Neuronal stem cell (in vitro differentiated cells): ENCODE results near the gene ADAM12.

Experiments
- DNase-seq: peaks from one replicate; pipeline ENCODE4 v3.0.0-alpha.2; 2013; ENCODE audit warnings: low spot score
- H2AFZ ChIP-seq: one replicate; pipeline ENCODE4 v1.6.1; 2013; ENCODE audit warnings: mild to moderate bottlenecking, low read length, inconsistent platforms
- H2AK5ac ChIP-seq: 2 replicates; pipeline ENCODE4 v1.6.1; 2013; ENCODE audit warnings: low read depth, mild to moderate bottlenecking, inconsistent platforms, low read length, moderate library complexity, mixed read lengths
- H2BK120ac ChIP-seq: 2 replicates; pipeline ENCODE4 v1.6.1; 2013; ENCODE audit warnings: low read depth, mild to moderate bottlenecking, inconsistent platforms, low read length, moderate library complexity, mixed read lengths
- H2BK12ac ChIP-seq: one replicate; pipeline ENCODE4 v1.6.1; 2013; ENCODE audit warnings: low read length, inconsistent platforms
- H2BK15ac ChIP-seq: 2 replicates; pipeline ENCODE4 v1.6.1; 2013; ENCODE audit warnings: mild to moderate bottlenecking, low read length, inconsistent platforms, mixed read lengths
- H2BK5ac ChIP-seq: one replicate; pipeline ENCODE4 v1.6.1; 2013; ENCODE audit warnings: inconsistent platforms, mild to moderate bottlenecking, low read length, moderate library complexity
- H3K14ac ChIP-seq: one replicate; pipeline ENCODE4 v1.6.1; 2013; ENCODE audit warnings: low read length, inconsistent platforms
- H3K18ac ChIP-seq: 2 replicates; pipeline ENCODE4 v1.6.1; 2013; ENCODE audit warnings: low read length, inconsistent platforms
- H3K23ac ChIP-seq: 2 replicates; pipeline ENCODE4 v1.6.1; 2013; ENCODE audit warnings: low read depth, mild to moderate bottlenecking, mixed read lengths, low read length, inconsistent platforms; ENCODE audit not compliant: poor library complexity
- H3K27ac ChIP-seq: replicated peaks from 3 replicates; pipeline ENCODE4 v1.5.1; 2013; ENCODE audit warnings: low read length, inconsistent platforms
- H3K27me3 ChIP-seq, 3 experiments: 2 replicates each; pipeline ENCODE4 v1.6.1; 2013; ENCODE audit warnings: low read length in 3 of 3, mild to moderate bottlenecking in 2 of 3, inconsistent platforms in 1 of 3, low read depth in 1 of 3, mixed read lengths in 1 of 3, moderate library complexity in 1 of 3; ENCODE audit not compliant: control insufficient read depth in 3 of 3, insufficient read depth in 3 of 3
- H3K36me3 ChIP-seq, 2 donors: replicated peaks in 1 of 2; 2 replicates each; pipeline ENCODE4 v1.6.1; 2013; ENCODE audit warnings: low read length in 2 of 2; ENCODE audit not compliant: control insufficient read depth in 2 of 2, insufficient read depth in 2 of 2
- H3K4ac ChIP-seq: 2 replicates; pipeline ENCODE4 v1.6.1; 2013; ENCODE audit warnings: inconsistent platforms, mild to moderate bottlenecking, low read length, moderate library complexity
- H3K4me1 ChIP-seq, 2 donors: 1 replicate in 1 of 2; 2 replicates in 1 of 2; pipeline ENCODE4 v1.6.1; 2013; ENCODE audit warnings: low read length in 2 of 2, low read depth in 1 of 2; ENCODE audit not compliant: control insufficient read depth in 2 of 2, insufficient read depth in 1 of 2
- H3K4me2 ChIP-seq: one replicate; pipeline ENCODE4 v1.6.1; 2013; ENCODE audit warnings: mild to moderate bottlenecking, low read length, inconsistent platforms; ENCODE audit not compliant: insufficient read depth, poor library complexity, severe bottlenecking
- H3K4me3 ChIP-seq, 2 donors: 2 replicates each; pipeline ENCODE4 v1.5.1; 2013; ENCODE audit warnings: low read length in 2 of 2, mild to moderate bottlenecking in 2 of 2, inconsistent platforms in 1 of 2, moderate library complexity in 1 of 2
- H3K79me1 ChIP-seq: one replicate; pipeline ENCODE4 v1.6.1; 2013; ENCODE audit warnings: low read depth, mild to moderate bottlenecking, inconsistent platforms, low read length, moderate library complexity
- H3K9ac ChIP-seq: one replicate; pipeline ENCODE4 v1.6.1; 2013; ENCODE audit warnings: mild to moderate bottlenecking, low read depth, low read length, inconsistent platforms; ENCODE audit not compliant: poor library complexity
- H3K9me3 ChIP-seq, 2 donors: replicated peaks in 1 of 2; 2 replicates each; pipeline versions ENCODE3 to v1.6.1; 2013; ENCODE audit warnings: low read length in 2 of 2, mild to moderate bottlenecking in 2 of 2, inconsistent platforms in 1 of 2, low read depth in 1 of 2, mixed read lengths in 1 of 2, moderate library complexity in 1 of 2; ENCODE audit not compliant: control insufficient read depth in 2 of 2, insufficient read depth in 1 of 2
- H4K8ac ChIP-seq: one replicate; pipeline ENCODE4 v1.6.1; 2013; ENCODE audit warnings: low read depth, mild to moderate bottlenecking, inconsistent platforms, low read length, moderate library complexity
- H4K91ac ChIP-seq: one replicate; pipeline ENCODE4 v1.6.1; 2013; ENCODE audit warnings: low read length, low read depth, mild to moderate bottlenecking, inconsistent platforms; ENCODE audit not compliant: poor library complexity
- WGBS, 2 donors: extraction: QIAGEN DNeasy Blood & Tissue Kit; methylation state at CpG; one replicate each; pipeline ENCODE4 v1.1.7; 2013; ENCODE audit warnings: missing lambda C conversion rate in 2 of 2, mixed read lengths in 1 of 2; ENCODE audit not compliant: insufficient read length in 2 of 2, insufficient replicate concordance in 1 of 2; ENCODE audit errors: extremely low coverage in 2 of 2; 5-methylcytosine and 5-hydroxymethylcytosine counted together

Gene ADAM12

DNA sequence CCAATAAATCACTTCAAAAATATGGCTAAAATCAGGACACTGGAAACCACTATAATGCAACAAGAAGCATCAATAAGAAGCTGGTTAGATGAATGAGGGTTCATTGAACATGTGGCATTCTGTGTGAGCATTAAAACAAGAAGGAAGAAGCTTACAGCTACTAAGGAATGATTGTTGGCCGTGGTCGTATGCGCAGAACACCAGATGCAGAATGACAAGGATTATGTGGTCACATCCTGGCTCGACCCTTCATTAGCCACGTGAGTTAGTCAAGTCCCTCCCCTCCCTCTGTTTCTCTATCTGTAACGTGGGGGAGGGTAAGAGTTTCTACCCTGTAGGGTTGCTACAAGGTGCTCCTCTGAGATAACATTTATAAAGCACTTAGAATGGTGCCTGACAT is 174.3 kb downstream of the ADAM12 start:
- no peak overlapping the region for H3K4ac ChIP-seq
- H3K27ac ChIP-seq = no peak overlapping the region
- no peak overlapping the region for H2BK5ac ChIP-seq
- no peak overlapping the region for H4K91ac ChIP-seq
- H3K27me3 ChIP-seq = no peaks in the 10 kb centered on the region
- H3K4me3 ChIP-seq = no peak overlapping the region
- no peak for DNase-seq
- no peak overlapping the region for H3K9ac ChIP-seq
- H3K9me3 ChIP-seq = no peaks in the 10 kb centered on the region
- peaks cover 7 to 15% of the 10 kb centered on the region in 2 donors for H3K4me1 ChIP-seq
- WGBS, 2 donors = no CpG with 5 or more reads among the region's 6 CpGs
- no peak overlapping the region for H4K8ac ChIP-seq
- no peak overlapping the region for H2AK5ac ChIP-seq
- H3K18ac ChIP-seq = no peak overlapping the region
- no peak overlapping the region for H3K14ac ChIP-seq
- no peak overlapping the region for H2BK15ac ChIP-seq
- H3K36me3 ChIP-seq = no peaks in the 10 kb centered on the region
- H2AFZ ChIP-seq = no peak overlapping the region
- no peak overlapping the region for H2BK120ac ChIP-seq
- no peak overlapping the region for H3K4me2 ChIP-seq
- H2BK12ac ChIP-seq = no peak overlapping the region
- H3K23ac ChIP-seq = no peak overlapping the region
- no peaks in the 10 kb centered on the region for H3K79me1 ChIP-seq

DNA sequence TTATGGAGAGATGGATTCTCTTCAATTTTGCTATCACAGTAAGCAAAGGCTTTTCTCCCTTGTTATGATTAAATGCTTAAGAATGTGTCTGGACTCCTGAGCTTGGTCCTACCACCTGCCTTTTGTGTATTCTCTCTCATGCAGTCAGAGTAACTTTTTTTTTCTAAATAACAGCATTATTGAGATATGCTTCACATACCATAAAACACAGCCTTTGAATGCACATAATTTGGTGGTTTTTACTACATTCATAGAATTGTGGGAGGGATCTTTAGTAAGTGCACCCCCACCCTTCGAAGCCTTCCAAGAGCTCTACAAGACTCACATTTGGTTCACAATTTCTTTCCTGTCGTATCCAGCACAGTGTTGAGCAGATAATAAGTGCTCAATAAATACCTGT is 175.5 kb downstream of the ADAM12 start:
- H3K4me2 ChIP-seq = no peak overlapping the region
- no peak overlapping the region for H4K91ac ChIP-seq
- H4K8ac ChIP-seq = no peak overlapping the region
- no peak overlapping the region for H2BK5ac ChIP-seq
- no peak overlapping the region for H3K4me3 ChIP-seq
- DNase-seq = no peak
- H2BK15ac ChIP-seq = no peak overlapping the region
- no peak overlapping the region for H2BK12ac ChIP-seq
- no CpG with 5 or more reads among the region's 2 CpGs for WGBS, 2 donors
- no peaks in the 10 kb centered on the region for H3K9me3 ChIP-seq
- no peak overlapping the region for H3K14ac ChIP-seq
- no peaks in the 10 kb centered on the region for H3K27me3 ChIP-seq
- no peak overlapping the region for H2AFZ ChIP-seq
- H3K9ac ChIP-seq = no peak overlapping the region
- H3K18ac ChIP-seq = no peak overlapping the region
- H3K4ac ChIP-seq = no peak overlapping the region
- H3K27ac ChIP-seq = no peak overlapping the region
- H3K79me1 ChIP-seq = no peaks in the 10 kb centered on the region
- H3K23ac ChIP-seq = no peak overlapping the region
- H3K36me3 ChIP-seq = no peaks in the 10 kb centered on the region
- H2AK5ac ChIP-seq = no peak overlapping the region
- no peak overlapping the region for H2BK120ac ChIP-seq
- H3K4me1 ChIP-seq = peaks cover 7 to 15% of the 10 kb centered on the region in 2 donors

DNA sequence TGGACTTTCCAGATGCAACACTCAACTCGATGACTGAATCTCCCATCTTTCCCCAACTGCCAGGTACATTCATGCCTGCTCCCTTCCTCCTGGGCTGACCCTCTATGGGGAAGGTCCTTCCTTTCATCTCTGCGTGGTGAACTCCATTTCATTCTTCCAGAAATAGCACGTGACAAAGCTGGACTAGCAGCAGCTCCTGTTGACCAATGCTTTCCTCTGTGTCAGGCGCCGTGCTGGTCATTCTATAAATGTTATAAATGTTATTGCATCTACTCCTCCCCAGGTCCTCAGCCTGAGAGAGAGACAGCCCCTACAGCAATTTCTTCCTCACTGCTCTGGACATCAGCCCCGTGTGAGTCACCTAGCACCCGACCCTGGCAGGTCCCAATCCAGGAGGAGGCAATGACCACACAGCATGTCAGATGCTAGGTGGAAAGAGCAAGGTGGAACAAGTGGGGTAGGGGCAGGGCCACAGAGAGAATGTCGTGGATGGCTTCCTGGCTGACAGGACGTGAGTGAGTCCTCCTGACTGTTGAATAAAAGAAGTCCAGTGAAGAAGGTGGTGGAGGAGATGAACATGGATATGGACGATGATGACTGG is 178.1 kb downstream of the ADAM12 start:
- no peak overlapping the region for H4K91ac ChIP-seq
- no peaks in the 10 kb centered on the region for H3K9me3 ChIP-seq
- no peak overlapping the region for H3K27ac ChIP-seq
- H3K23ac ChIP-seq = no peak overlapping the region
- no peak overlapping the region for H3K4me3 ChIP-seq
- no peak overlapping the region for H3K14ac ChIP-seq
- no peak overlapping the region for H4K8ac ChIP-seq
- H3K9ac ChIP-seq = no peak overlapping the region
- no peak overlapping the region for H3K4me2 ChIP-seq
- no peak overlapping the region for H3K4ac ChIP-seq
- no peak for DNase-seq
- H3K27me3 ChIP-seq = no peaks in the 10 kb centered on the region
- no peaks in the 10 kb centered on the region for H3K36me3 ChIP-seq
- no peak overlapping the region for H2AFZ ChIP-seq
- no CpG with 5 or more reads among the region's 10 CpGs for WGBS, 2 donors
- no peak overlapping the region for H2AK5ac ChIP-seq
- no peaks in the 10 kb centered on the region for H3K79me1 ChIP-seq
- H2BK120ac ChIP-seq = no peak overlapping the region
- no peak overlapping the region for H2BK5ac ChIP-seq
- no peak overlapping the region for H2BK12ac ChIP-seq
- peak overlapping the region; percentile 44 for H3K18ac ChIP-seq
- H3K4me1 ChIP-seq = no peaks in the 10 kb centered on the region
- no peak overlapping the region for H2BK15ac ChIP-seq

DNA sequence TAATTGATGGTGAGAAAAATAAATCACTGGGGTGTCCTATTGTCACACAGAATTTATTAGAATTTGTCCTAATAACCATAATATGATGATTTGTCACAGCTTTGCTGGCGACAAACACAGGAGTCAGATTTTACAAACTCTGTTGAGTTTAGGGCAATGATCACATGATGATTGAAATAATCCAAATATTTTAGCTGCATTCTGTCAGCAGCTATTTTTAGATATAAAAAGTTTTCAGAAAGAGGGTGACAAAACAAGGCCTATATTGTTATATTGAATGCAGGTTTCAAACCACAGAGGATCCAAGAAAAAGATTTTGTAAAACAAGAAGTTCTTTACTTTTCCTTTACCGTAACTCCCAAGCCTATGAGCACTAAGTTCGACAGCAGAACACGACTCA is 178.8 kb downstream of the ADAM12 start:
- no peak overlapping the region for H4K8ac ChIP-seq
- H3K36me3 ChIP-seq = no peaks in the 10 kb centered on the region
- no peak overlapping the region for H2BK120ac ChIP-seq
- no peak overlapping the region for H3K4ac ChIP-seq
- no peak overlapping the region for H2AFZ ChIP-seq
- no peak for DNase-seq
- H3K9ac ChIP-seq = no peak overlapping the region
- H3K4me1 ChIP-seq = no peaks in the 10 kb centered on the region
- H2BK12ac ChIP-seq = no peak overlapping the region
- H3K9me3 ChIP-seq = no peaks in the 10 kb centered on the region
- no peak overlapping the region for H2AK5ac ChIP-seq
- no peaks in the 10 kb centered on the region for H3K27me3 ChIP-seq
- no peak overlapping the region for H3K27ac ChIP-seq
- no peak overlapping the region for H3K23ac ChIP-seq
- H3K4me2 ChIP-seq = no peak overlapping the region
- no peak overlapping the region for H2BK15ac ChIP-seq
- no peak overlapping the region for H3K14ac ChIP-seq
- WGBS, 2 donors = no CpG with 5 or more reads among the region's 4 CpGs
- no peak overlapping the region for H3K18ac ChIP-seq
- no peaks in the 10 kb centered on the region for H3K79me1 ChIP-seq
- no peak overlapping the region for H3K4me3 ChIP-seq
- no peak overlapping the region for H4K91ac ChIP-seq
- H2BK5ac ChIP-seq = no peak overlapping the region
